Ishikawa (cell line): Measurements from ENCODE around the gene MVP.

Source experiments
- CEBPB ChIP-seq: IDR thresholded peaks from 2 replicates; pipeline ENCODE4 v1.6.1; 2012
- CREB1 ChIP-seq: IDR thresholded peaks from 2 replicates; pipeline ENCODE4 v1.6.1; 2012; ENCODE audit warnings: low read depth
- EGR1 ChIP-seq: IDR thresholded peaks from 2 replicates; pipeline ENCODE4 v1.6.1; 2012
- EP300 ChIP-seq: IDR thresholded peaks from 2 replicates; pipeline ENCODE4 v1.6.1; 2012; ENCODE audit warnings: borderline replicate concordance
- FOXM1 ChIP-seq: IDR thresholded peaks from 2 replicates; pipeline ENCODE4 v1.6.1; 2012; ENCODE audit warnings: low read depth, borderline replicate concordance
- NFIC ChIP-seq: IDR thresholded peaks from 2 replicates; pipeline ENCODE4 v1.6.1; 2012
- RAD21 ChIP-seq: IDR thresholded peaks from 2 replicates; pipeline ENCODE4 v1.6.1; 2012; ENCODE audit warnings: low read depth
- TAF1 ChIP-seq: IDR thresholded peaks from 2 replicates; pipeline ENCODE4 v1.6.1; 2012; ENCODE audit warnings: low read depth, mild to moderate bottlenecking
- TCF12 ChIP-seq: IDR thresholded peaks from 2 replicates; pipeline ENCODE4 v1.6.1; 2012; ENCODE audit warnings: low read depth
- TEAD4 ChIP-seq: IDR thresholded peaks from 2 replicates; pipeline ENCODE4 v1.6.1; 2012
- YY1 ChIP-seq: IDR thresholded peaks from 2 replicates; pipeline ENCODE4 v1.6.1; 2012; ENCODE audit warnings: low read depth
- ZBTB7A ChIP-seq: IDR thresholded peaks from 2 replicates; pipeline ENCODE4 v1.6.1; 2012; ENCODE audit warnings: low read depth
- TF ChIP-seq, protein P1 (sequence below): IDR thresholded peaks from 2 replicates; pipeline ENCODE4 v1.6.1; 2012
- TF ChIP-seq, protein P2 (sequence below): IDR thresholded peaks from 2 replicates; pipeline ENCODE4 v1.6.1; 2012
- TF ChIP-seq, protein P3 (sequence below): IDR thresholded peaks from 2 replicates; pipeline ENCODE4 v1.6.1; 2012; ENCODE audit warnings: low read depth, mild to moderate bottlenecking

The MVP gene

DNA sequence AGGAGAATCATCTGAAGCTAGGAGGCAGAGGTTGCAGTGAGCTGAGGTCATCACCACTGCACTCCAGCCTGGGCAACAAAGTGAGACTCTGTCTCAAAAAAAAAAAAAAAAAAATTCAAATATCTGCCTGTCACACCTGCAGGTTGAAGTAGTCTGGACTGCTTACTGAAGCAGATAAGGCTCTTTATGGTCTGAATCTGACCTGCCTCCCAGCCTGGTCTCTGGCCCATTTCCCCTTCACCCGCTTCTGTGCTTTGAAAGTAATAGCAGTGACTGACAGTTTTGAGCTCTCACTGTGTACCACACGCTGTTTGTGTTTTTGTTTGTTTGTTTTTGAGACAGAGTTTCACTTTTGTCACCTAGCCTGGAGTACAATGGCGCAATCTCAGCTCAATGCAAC is 73.3 kb downstream of the MVP start:
- no peak for TF ChIP-seq TAF1

DNA sequence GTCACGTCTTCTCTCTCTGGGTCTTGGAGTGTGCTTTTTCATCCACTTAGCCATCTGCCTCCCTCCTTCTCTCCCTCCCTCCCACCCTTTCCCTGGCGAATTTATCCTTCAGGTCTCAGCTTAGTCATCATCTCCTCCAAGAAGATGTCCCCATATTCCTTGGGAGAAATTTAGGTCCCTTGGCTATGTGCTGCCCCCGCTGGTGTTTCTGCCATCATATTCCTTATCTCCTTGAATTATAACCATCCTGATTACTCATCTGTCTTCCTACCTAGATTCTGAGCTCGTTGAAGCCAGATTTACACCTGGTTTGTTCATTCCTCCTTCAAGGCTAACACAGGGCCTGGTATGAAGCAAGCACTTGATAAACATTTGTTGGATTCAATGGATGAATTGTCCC is 74.1 kb downstream of the MVP start:
- TF ChIP-seq TEAD4 = no peak

DNA sequence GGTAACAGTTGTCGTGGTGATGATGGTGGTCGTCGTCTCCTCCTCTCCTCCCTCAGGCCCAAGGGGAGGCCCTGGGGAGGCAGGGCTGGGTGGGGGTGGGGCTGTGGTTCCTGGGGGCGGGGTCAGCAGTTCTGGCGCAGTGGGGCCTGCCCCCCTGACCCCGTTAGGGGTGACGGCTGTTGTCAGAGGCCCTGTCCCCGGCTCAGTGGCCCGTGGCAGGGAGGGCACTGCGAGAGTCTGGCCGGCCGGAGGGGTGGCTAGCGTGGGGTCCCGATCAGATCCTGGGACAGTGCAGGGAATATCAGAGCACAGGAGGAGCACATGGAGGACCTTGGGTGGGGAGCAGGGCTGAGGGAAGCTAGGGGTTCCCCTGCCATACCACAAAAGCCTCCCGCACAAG is 76.6 kb downstream of the MVP start:
- TF ChIP-seq NFIC (no peak), RAD21 (no peak), ZBTB7A (no peak), CEBPB (no peak), TEAD4 (no peak), EP300 (no peak), CREB1 (no peak)

DNA sequence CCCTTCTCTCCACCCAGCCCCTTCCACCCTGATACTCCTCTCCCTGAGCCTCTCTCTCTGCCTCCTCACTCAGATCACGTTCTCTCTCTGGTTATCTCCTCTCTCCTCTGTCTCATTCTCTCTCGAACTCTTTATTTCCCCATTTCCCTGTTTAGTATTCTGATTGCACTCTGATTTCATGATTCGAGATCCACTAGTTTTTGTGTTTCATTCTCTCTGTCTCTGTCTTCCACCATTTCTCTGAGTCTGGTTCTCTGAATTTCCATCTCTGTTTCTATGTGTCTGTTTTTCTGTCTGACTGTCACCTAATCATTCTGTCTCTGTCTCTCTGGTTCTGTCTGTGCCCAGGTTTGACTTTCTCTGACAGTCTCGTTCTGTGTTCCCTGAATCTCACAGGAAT is 77.1 kb downstream of the MVP start:
- TF ChIP-seq FOXM1 = no peak
- no peak for TF ChIP-seq TEAD4
- TF ChIP-seq, protein P1, sequence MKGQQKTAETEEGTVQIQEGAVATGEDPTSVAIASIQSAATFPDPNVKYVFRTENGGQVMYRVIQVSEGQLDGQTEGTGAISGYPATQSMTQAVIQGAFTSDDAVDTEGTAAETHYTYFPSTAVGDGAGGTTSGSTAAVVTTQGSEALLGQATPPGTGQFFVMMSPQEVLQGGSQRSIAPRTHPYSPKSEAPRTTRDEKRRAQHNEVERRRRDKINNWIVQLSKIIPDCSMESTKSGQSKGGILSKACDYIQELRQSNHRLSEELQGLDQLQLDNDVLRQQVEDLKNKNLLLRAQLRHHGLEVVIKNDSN = no peak
- TF ChIP-seq, protein P2, sequence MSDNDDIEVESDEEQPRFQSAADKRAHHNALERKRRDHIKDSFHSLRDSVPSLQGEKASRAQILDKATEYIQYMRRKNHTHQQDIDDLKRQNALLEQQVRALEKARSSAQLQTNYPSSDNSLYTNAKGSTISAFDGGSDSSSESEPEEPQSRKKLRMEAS = no peak
- no peak for TF ChIP-seq CEBPB
- no peak for TF ChIP-seq ZBTB7A
- TF ChIP-seq TCF12 = no peak
- TF ChIP-seq, protein P3, sequence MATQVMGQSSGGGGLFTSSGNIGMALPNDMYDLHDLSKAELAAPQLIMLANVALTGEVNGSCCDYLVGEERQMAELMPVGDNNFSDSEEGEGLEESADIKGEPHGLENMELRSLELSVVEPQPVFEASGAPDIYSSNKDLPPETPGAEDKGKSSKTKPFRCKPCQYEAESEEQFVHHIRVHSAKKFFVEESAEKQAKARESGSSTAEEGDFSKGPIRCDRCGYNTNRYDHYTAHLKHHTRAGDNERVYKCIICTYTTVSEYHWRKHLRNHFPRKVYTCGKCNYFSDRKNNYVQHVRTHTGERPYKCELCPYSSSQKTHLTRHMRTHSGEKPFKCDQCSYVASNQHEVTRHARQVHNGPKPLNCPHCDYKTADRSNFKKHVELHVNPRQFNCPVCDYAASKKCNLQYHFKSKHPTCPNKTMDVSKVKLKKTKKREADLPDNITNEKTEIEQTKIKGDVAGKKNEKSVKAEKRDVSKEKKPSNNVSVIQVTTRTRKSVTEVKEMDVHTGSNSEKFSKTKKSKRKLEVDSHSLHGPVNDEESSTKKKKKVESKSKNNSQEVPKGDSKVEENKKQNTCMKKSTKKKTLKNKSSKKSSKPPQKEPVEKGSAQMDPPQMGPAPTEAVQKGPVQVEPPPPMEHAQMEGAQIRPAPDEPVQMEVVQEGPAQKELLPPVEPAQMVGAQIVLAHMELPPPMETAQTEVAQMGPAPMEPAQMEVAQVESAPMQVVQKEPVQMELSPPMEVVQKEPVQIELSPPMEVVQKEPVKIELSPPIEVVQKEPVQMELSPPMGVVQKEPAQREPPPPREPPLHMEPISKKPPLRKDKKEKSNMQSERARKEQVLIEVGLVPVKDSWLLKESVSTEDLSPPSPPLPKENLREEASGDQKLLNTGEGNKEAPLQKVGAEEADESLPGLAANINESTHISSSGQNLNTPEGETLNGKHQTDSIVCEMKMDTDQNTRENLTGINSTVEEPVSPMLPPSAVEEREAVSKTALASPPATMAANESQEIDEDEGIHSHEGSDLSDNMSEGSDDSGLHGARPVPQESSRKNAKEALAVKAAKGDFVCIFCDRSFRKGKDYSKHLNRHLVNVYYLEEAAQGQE = no peak
- TF ChIP-seq YY1 = no peak
- no peak for TF ChIP-seq EGR1
- TF ChIP-seq RAD21 = no peak
